Karpas-422 (cell line): ENCODE data around the gene SH2D5. TPM values are rescaled to one million over a fixed set of nuclear protein-coding genes. Genes with fewer than 3 reads are reported as not detected.

ENCODE experiments used
- DNase-seq: peaks from one replicate; pipeline ENCODE4 v3.0.0-alpha.2; 2015
- H2AFZ ChIP-seq: fragments of 200-600 bp; sonication (generic); 2 replicates; pipeline ENCODE4 v1.6.1; 2014; ENCODE audit warnings: antibody characterized with exemption, low read length, mixed read lengths
- H3K27ac ChIP-seq: fragments of 200-600 bp; sonication (generic); 2 replicates; pipeline ENCODE4 v1.5.1; 2014; ENCODE audit warnings: mild to moderate bottlenecking, low read length, moderate library complexity
- H3K27me3 ChIP-seq: fragments of 200-600 bp; sonication (generic); 2 replicates; pipeline ENCODE4 v1.6.1; 2014; ENCODE audit warnings: low read length, mixed read lengths
- H3K36me3 ChIP-seq: fragments of 200-600 bp; sonication (generic); 2 replicates; pipeline ENCODE4 v1.6.1; 2014; ENCODE audit warnings: low read length, mixed read lengths; ENCODE audit not compliant: insufficient read depth
- H3K4me1 ChIP-seq: fragments of 200-600 bp; sonication (generic); 2 replicates; pipeline ENCODE4 v1.6.1; 2014; ENCODE audit warnings: mild to moderate bottlenecking, low read length, mixed read lengths
- H3K4me2 ChIP-seq: fragments of 200-600 bp; sonication (generic); 2 replicates; pipeline ENCODE4 v1.6.1; 2014; ENCODE audit warnings: low read length, low read depth, mild to moderate bottlenecking; ENCODE audit not compliant: poor library complexity, severe bottlenecking
- H3K4me3 ChIP-seq: fragments of 200-600 bp; sonication (generic); 2 replicates; pipeline ENCODE4 v1.5.1; 2014; ENCODE audit warnings: mild to moderate bottlenecking, antibody characterized with exemption, low read length, mixed read lengths
- H3K79me2 ChIP-seq: fragments of 200-600 bp; sonication (generic); 2 replicates; pipeline ENCODE4 v1.6.1; 2014; ENCODE audit warnings: mild to moderate bottlenecking, low read length, mixed read lengths
- H3K9ac ChIP-seq: fragments of 200-600 bp; sonication (generic); 2 replicates; pipeline ENCODE4 v1.6.0; 2014; ENCODE audit warnings: low read length
- H3K9me2 ChIP-seq: fragments of 200-600 bp; sonication (generic), shearing (Covaris generic); replicated peaks from 2 replicates; pipeline ENCODE4 v1.6.0; 2014; ENCODE audit warnings: mild to moderate bottlenecking, low read length, moderate library complexity; ENCODE audit not compliant: insufficient read depth
- H3K9me3 ChIP-seq: fragments of 300-700, 200-600 bp; sonication (generic); 2 replicates; pipeline ENCODE4 v1.6.1; 2014; ENCODE audit warnings: low read length, mixed read lengths
- H4K20me1 ChIP-seq: fragments of 200-600 bp; sonication (generic); 2 replicates; pipeline ENCODE4 v1.6.1; 2014; ENCODE audit warnings: mild to moderate bottlenecking, antibody characterized with exemption, low read length, low read depth; ENCODE audit not compliant: insufficient read depth
- total RNA-seq: library from RNA; depleted of rRNA; stranded (reverse); fragments of >200 nt; shearing (Covaris generic); gene quantifications from 2 replicates; pipeline ENCODE4 v1.2.3, GENCODE V29; 2014; ENCODE audit warnings: low replicate concordance

Gene SH2D5
- total RNA-seq, 1 experiment from 2014 or later: not detected

- Histone ChIP-seq H3K4me3 (no peak overlapping the region), H3K36me3 (no peaks in the 10 kb centered on the region), H2AFZ (no peak overlapping the region), H3K4me2 (no peak overlapping the region), H4K20me1 (no peaks in the 10 kb centered on the region), H3K9me3 (no peaks in the 10 kb centered on the region), H3K27me3 (no peaks in the 10 kb centered on the region), H3K4me1 (no peaks in the 10 kb centered on the region), H3K9me2 (no peaks in the 10 kb centered on the region), H3K9ac (no peak overlapping the region), H3K79me2 (no peaks in the 10 kb centered on the region), H3K27ac (no peak overlapping the region)
- no peak for DNase-seq
These were observed 21.0 kb downstream of the SH2D5 start for GRCh38 chr1:20711285-20712214.

GRCh38 chr1:20710469-20711284 is 21.8 kb downstream of the SH2D5 start:
- Histone ChIP-seq H4K20me1 (no peaks in the 10 kb centered on the region), H2AFZ (no peak overlapping the region), H3K9me2 (no peaks in the 10 kb centered on the region), H3K9ac (no peak overlapping the region), H3K27ac (no peak overlapping the region), H3K36me3 (no peaks in the 10 kb centered on the region), H3K27me3 (no peaks in the 10 kb centered on the region), H3K9me3 (no peaks in the 10 kb centered on the region), H3K4me2 (no peak overlapping the region), H3K79me2 (no peaks in the 10 kb centered on the region), H3K4me3 (no peak overlapping the region), H3K4me1 (no peaks in the 10 kb centered on the region)
- no peak for DNase-seq

- DNase-seq: no peak
- Histone ChIP-seq H3K4me3 (no peak overlapping the region), H3K4me1 (no peaks in the 10 kb centered on the region), H3K27me3 (no peaks in the 10 kb centered on the region), H2AFZ (no peak overlapping the region), H3K4me2 (no peak overlapping the region), H3K9me2 (no peaks in the 10 kb centered on the region), H3K79me2 (no peaks in the 10 kb centered on the region), H3K36me3 (no peaks in the 10 kb centered on the region), H3K27ac (no peak overlapping the region), H3K9me3 (no peaks in the 10 kb centered on the region), H3K9ac (no peak overlapping the region), H4K20me1 (no peaks in the 10 kb centered on the region)
These were observed 22.6 kb downstream of the SH2D5 start for GRCh38 chr1:20709868-20710267.

GRCh38 chr1:20708891-20709290 is 23.6 kb downstream of the SH2D5 start:
- Histone ChIP-seq H3K9ac (no peak overlapping the region), H4K20me1 (no peaks in the 10 kb centered on the region), H3K27me3 (no peaks in the 10 kb centered on the region), H3K27ac (no peak overlapping the region), H2AFZ (no peak overlapping the region), H3K4me2 (no peak overlapping the region), H3K4me3 (no peak overlapping the region), H3K9me2 (no peaks in the 10 kb centered on the region), H3K36me3 (no peaks in the 10 kb centered on the region), H3K4me1 (no peaks in the 10 kb centered on the region), H3K79me2 (no peaks in the 10 kb centered on the region), H3K9me3 (no peaks in the 10 kb centered on the region)
- no peak for DNase-seq

- Histone ChIP-seq H3K9ac (no peak overlapping the region), H3K4me2 (no peak overlapping the region), H3K4me1 (no peaks in the 10 kb centered on the region), H3K27ac (no peak overlapping the region), H3K79me2 (no peaks in the 10 kb centered on the region), H3K36me3 (no peaks in the 10 kb centered on the region), H3K4me3 (no peak overlapping the region), H2AFZ (no peak overlapping the region), H3K9me3 (no peaks in the 10 kb centered on the region), H4K20me1 (no peaks in the 10 kb centered on the region), H3K27me3 (no peaks in the 10 kb centered on the region), H3K9me2 (no peaks in the 10 kb centered on the region)
- no peak for DNase-seq
These were observed 24.4 kb downstream of the SH2D5 start for GRCh38 chr1:20708057-20708456.

- H3K36me3 ChIP-seq: no peaks in the 10 kb centered on the region
- H3K4me2 ChIP-seq: no peak overlapping the region
- H3K27ac ChIP-seq: no peak overlapping the region
- H3K4me1 ChIP-seq: no peaks in the 10 kb centered on the region
- H3K9me2 ChIP-seq: no peaks in the 10 kb centered on the region
- H3K27me3 ChIP-seq: no peaks in the 10 kb centered on the region
- no peak overlapping the region for H3K9ac ChIP-seq
- H3K79me2 ChIP-seq: no peaks in the 10 kb centered on the region
- no peaks in the 10 kb centered on the region for H4K20me1 ChIP-seq
- H3K4me3 ChIP-seq: no peak overlapping the region
- no peak overlapping the region for H2AFZ ChIP-seq
- DNase-seq: no peak
- H3K9me3 ChIP-seq: no peaks in the 10 kb centered on the region
These were observed 25.7 kb downstream of the SH2D5 start for GRCh38 chr1:20706841-20707240.

GRCh38 chr1:20705203-20705755 is 27.2 kb downstream of the SH2D5 start:
- DNase-seq: no peak
- Histone ChIP-seq H3K79me2 (no peaks in the 10 kb centered on the region), H3K4me2 (no peak overlapping the region), H3K27me3 (no peaks in the 10 kb centered on the region), H3K27ac (no peak overlapping the region), H2AFZ (no peak overlapping the region), H3K4me1 (no peaks in the 10 kb centered on the region), H3K9me3 (no peaks in the 10 kb centered on the region), H3K9ac (no peak overlapping the region), H4K20me1 (no peaks in the 10 kb centered on the region), H3K4me3 (no peak overlapping the region), H3K36me3 (no peaks in the 10 kb centered on the region), H3K9me2 (no peaks in the 10 kb centered on the region)
